GM10248 (cell line): Measurements from ENCODE around the gene NDE1.
"Not testable (repeated sequence)": the region's sequence is repeated elsewhere in the genome, so short reads cannot be mapped to it uniquely, and the experiment has no call there.

Experiments used
- CTCF ChIA-PET: fragments of 300-600 bp; sonication (Branson Sonifier 250); formaldehyde crosslinking; extraction: SDS; loops from one replicate; lab custom pipeline; 2021; ENCODE audit warnings: antibody characterized with exemption; lab: Yijun Ruan, JAX
- POLR2A ChIA-PET: fragments of 350-650 bp; sonication (Branson Sonifier 250); formaldehyde crosslinking; extraction: SDS; loops from one replicate; lab custom pipeline; 2020; ENCODE audit warnings: antibody characterized with exemption; lab: Yijun Ruan, JAX
- DNase-seq: peaks from one replicate; pipeline ENCODE4 v3.0.0; 2012; ENCODE audit errors: extremely low spot score
- TF ChIP-seq, protein P1 (sequence below): IDR thresholded peaks from 2 replicates; pipeline ENCODE4 v1.5.1; 2012; ENCODE audit warnings: mild to moderate bottlenecking, low read depth; ENCODE audit errors: extremely low read depth, missing control alignments, control extremely low read depth

NDE1 gene

DNA sequence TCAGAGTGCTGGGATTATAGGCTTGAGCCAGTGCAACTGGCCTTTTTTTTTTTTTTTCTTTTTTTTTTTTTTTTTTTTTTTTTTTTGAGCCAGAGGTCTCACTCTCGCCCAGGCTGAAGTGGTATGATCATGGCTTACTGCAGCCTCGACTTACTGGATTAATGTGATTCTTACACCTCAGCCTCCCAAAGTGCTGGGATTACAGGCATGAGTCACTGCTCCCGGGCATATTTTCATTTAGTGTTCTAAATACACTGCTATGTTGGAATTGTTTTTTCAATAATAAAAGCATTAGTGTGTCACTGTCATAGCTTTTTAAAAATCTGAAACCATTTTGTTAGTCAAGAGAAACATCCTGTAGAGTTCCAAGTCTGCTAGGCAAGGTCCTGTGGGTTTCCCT lies 40.3 kb downstream of the NDE1 start:
- POLR2A ChIA-PET, result no interaction called here
- CTCF ChIA-PET, result no interaction called here
- TF ChIP-seq, protein P1, sequence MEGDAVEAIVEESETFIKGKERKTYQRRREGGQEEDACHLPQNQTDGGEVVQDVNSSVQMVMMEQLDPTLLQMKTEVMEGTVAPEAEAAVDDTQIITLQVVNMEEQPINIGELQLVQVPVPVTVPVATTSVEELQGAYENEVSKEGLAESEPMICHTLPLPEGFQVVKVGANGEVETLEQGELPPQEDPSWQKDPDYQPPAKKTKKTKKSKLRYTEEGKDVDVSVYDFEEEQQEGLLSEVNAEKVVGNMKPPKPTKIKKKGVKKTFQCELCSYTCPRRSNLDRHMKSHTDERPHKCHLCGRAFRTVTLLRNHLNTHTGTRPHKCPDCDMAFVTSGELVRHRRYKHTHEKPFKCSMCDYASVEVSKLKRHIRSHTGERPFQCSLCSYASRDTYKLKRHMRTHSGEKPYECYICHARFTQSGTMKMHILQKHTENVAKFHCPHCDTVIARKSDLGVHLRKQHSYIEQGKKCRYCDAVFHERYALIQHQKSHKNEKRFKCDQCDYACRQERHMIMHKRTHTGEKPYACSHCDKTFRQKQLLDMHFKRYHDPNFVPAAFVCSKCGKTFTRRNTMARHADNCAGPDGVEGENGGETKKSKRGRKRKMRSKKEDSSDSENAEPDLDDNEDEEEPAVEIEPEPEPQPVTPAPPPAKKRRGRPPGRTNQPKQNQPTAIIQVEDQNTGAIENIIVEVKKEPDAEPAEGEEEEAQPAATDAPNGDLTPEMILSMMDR, result no peak
- DNase-seq, result no peak

DNA sequence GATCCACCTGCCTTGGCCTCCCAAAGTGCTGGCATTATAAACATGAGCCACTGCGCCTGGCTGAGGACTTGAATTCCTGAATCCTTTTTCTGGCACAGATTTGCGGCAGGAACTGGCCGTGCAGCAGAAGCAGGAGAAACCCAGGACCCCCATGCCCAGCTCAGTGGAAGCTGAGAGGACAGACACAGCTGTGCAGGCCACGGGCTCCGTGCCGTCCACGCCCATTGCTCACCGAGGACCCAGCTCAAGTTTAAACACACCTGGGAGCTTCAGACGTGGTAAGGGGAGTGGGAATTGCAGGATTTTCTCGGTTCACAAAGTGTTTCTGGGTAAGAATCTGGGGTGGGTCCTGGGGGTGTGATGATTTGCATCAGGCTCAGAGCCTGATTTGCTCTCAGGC lies 41.0 kb downstream of the NDE1 start:
- DNase-seq, result no peak
- POLR2A ChIA-PET, result no interaction called here
- TF ChIP-seq, protein P1, result no peak
- CTCF ChIA-PET, result interaction anchor here (2.2 kb wide), 1 partner anchor 9 kb away, joined by 8 read pairs; no protein-coding TSS in a partner anchor

DNA sequence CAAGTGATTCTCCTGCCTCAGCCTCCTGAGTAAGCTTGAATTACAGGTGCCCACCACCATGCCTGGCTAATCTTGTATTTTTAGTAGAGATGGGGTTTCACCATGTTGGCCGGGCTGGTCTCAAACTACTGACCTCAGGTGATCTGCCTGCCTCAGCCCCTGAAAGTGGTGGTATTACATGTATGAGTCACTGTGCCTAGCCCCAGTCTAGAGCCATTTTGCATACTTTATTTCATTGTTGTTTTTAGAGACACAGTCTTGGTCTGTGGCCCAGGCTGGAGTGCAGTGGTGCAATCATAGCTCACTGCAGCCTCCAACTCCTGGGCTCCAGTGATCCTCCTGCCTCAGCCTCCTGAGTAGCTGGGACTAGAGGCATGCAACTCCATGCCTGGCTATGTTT lies 42.5 kb downstream of the NDE1 start:
- POLR2A ChIA-PET, result not testable (repeated sequence)
- CTCF ChIA-PET, result interaction anchor here (1.5 to 2.2 kb wide), 3 partner anchors 11 to 14 kb away, joined by 3 to 8 read pairs (median 8); no protein-coding TSS in a partner anchor

GRCh38 chr16:15694499-15694898 lies 44.5 kb downstream of the NDE1 start:
- TF ChIP-seq, protein P1, result no peak
- no peak for DNase-seq
- ChIA-PET CTCF (interaction anchor here (1.9 kb wide), 1 partner anchor 35 kb away, joined by 6 read pairs; no protein-coding TSS in a partner anchor), POLR2A (no interaction called here)

More for the DNA sequence above, 42.5 kb downstream of the NDE1 start:
- not testable (repeated sequence) for DNase-seq

GRCh38 chr16:15699819-15700218 lies 49.8 kb downstream of the NDE1 start:
- ChIA-PET POLR2A (no interaction called here), CTCF (interaction anchor here (1.1 kb wide), 1 partner anchor 8 kb away, joined by 4 read pairs; no protein-coding TSS in a partner anchor)
- TF ChIP-seq, protein P1, result no peak
- no peak for DNase-seq

DNA sequence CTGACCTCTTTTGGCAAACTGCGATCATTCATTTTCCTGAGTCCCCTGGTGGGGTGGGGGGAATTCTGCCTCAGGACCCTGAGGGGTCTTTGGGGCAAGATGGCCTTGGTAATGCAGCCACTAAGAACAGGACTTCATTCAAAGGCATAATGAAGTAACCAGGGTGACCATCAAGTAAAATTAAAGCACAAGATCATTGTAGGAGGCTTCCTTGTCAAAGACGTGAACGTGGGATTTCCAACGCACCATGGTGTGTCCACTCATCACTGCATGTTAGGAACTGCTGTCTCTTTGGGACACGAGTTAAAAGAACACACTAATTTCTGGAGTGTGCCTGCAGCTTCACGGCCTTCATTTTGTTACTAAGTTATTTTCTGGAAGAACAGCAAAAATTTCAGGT lies 51.3 kb downstream of the NDE1 start:
- ChIA-PET POLR2A (no interaction called here), CTCF (interaction anchor here (1.1 kb wide), 1 partner anchor 274 kb away, joined by 3 read pairs; no protein-coding TSS in a partner anchor)
- DNase-seq, result no peak
- TF ChIP-seq, protein P1, result no peak
